GM21786 (cell line): ENCODE data around the gene HDGFL2.

Experiments used
- ATAC-seq: cut with Tn5 transposase; IDR thresholded peaks from one replicate; pipeline ENCODE4 v1.9.1; 2021; ENCODE audit not compliant: unreplicated experiment

Gene HDGFL2

GRCh38 chr19:4496304-4496703 lies 24.2 kb downstream of the HDGFL2 start:
- no peak for ATAC-seq

- no peak for ATAC-seq
Measured at GRCh38 chr19:4497770-4498389, 25.8 kb downstream of the HDGFL2 start.

GRCh38 chr19:4498694-4499093 lies 26.6 kb downstream of the HDGFL2 start:
- ATAC-seq = no peak

- ATAC-seq = no peak
Measured at GRCh38 chr19:4499318-4499717, 27.2 kb downstream of the HDGFL2 start.

- ATAC-seq = no peak
Measured at GRCh38 chr19:4499855-4500254, 27.8 kb downstream of the HDGFL2 start.

GRCh38 chr19:4500841-4501591 lies 28.9 kb downstream of the HDGFL2 start:
- ATAC-seq = no peak

- ATAC-seq = no peak
Measured at GRCh38 chr19:4501691-4502090, 29.6 kb downstream of the HDGFL2 start.

GRCh38 chr19:4502282-4503131 lies 30.4 kb downstream of the HDGFL2 start:
- ATAC-seq = no peak

- ATAC-seq = no peak
Measured at GRCh38 chr19:4503132-4503824, 31.2 kb downstream of the HDGFL2 start.

GRCh38 chr19:4503825-4504170 lies 31.7 kb downstream of the HDGFL2 start:
- ATAC-seq = no peak

- no peak for ATAC-seq
Measured at GRCh38 chr19:4504297-4504701, 32.2 kb downstream of the HDGFL2 start.

GRCh38 chr19:4504891-4505569 lies 32.9 kb downstream of the HDGFL2 start:
- ATAC-seq = no peak

GRCh38 chr19:4505570-4506448 lies 33.7 kb downstream of the HDGFL2 start:
- no peak for ATAC-seq

- ATAC-seq = no peak
Measured at GRCh38 chr19:4506449-4507149, 34.5 kb downstream of the HDGFL2 start.

GRCh38 chr19:4507150-4507452 lies 35.0 kb downstream of the HDGFL2 start:
- ATAC-seq = no peak

GRCh38 chr19:4507804-4508203 lies 35.7 kb downstream of the HDGFL2 start:
- no peak for ATAC-seq

GRCh38 chr19:4508698-4509097 lies 36.6 kb downstream of the HDGFL2 start:
- no peak for ATAC-seq

GRCh38 chr19:4510435-4511255 lies 38.5 kb downstream of the HDGFL2 start:
- ATAC-seq = no peak
